GM18868 (cell line): Measurements from ENCODE around the gene PRKG2.

ENCODE experiments used
- ATAC-seq: cut with Tn5 transposase; IDR thresholded peaks from one replicate; pipeline ENCODE4 v1.9.1; 2021; ENCODE audit warnings: mild to moderate bottlenecking, moderate library complexity; ENCODE audit not compliant: unreplicated experiment

PRKG2 gene

GRCh38 chr4:81042578-81043365, 172.2 kb downstream of the PRKG2 start:
- ATAC-seq, result no peak

- ATAC-seq, result peak; percentile 69
Observed at GRCh38 chr4:81040012-81040659, 174.9 kb downstream of the PRKG2 start.

GRCh38 chr4:81039351-81039972, 175.6 kb downstream of the PRKG2 start:
- ATAC-seq, result peak; percentile 49

DNA sequence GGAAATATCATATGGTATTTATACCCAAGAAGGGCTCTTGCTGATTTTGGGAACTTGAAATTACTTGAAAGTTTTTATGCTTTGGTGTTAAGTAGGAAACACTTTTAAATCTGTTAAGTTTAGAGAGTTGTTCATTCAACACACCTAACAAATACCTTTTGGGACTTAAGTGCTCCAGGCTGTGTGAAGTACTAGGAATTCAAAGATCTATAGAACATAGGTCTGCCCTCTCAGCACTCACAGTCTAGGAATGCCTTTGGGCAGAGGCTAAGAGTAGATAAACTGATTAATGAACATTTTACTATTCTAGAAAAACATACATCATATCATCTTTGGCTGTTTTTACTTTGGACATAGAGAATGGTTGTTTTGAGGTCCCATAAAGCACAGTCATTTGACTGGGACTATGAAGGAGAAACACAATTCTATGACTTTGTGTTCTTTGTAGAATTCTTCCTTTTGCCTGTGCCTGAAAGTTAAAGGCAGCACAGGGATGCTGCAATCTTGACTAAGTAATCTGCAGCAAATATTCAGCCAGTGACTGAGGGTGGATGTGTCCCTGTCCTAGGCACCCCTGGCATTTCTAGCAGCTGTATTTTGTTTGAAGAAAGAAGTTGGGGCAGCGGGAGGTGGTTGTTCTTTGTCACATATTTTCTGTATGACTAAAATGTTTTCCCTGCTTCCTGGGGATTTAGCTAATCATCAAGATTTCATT, 176.2 kb downstream of the PRKG2 start:
- peak; percentile 5 for ATAC-seq
